Caco-2 (cell line): ENCODE measurements around the gene MYB. TPM values are rescaled to one million over a fixed set of nuclear protein-coding genes. Genes with fewer than 3 reads are reported as not detected.

ENCODE experiments used
- BruUV-seq: library from RNA; stranded (reverse); fragments of 400-500 nt; replicated peaks from 2 replicates; lab custom pipeline; 2021; lab: Mats Ljungman, UMichigan
- CTCF ChIA-PET: fragments of 300-600 bp; sonication (Branson Sonifier 250); formaldehyde crosslinking; loops from one replicate; lab custom pipeline; 2022; ENCODE audit warnings: antibody characterized with exemption; lab: Charles Lee
- POLR2A ChIA-PET: fragments of 300-600 bp; sonication (Branson Sonifier 250); formaldehyde crosslinking; loops from one replicate; lab custom pipeline; 2022; ENCODE audit warnings: antibody characterized with exemption; lab: Charles Lee
- DNase-seq, 2 experiments: peaks; one replicate each; pipeline versions ENCODE4 v3.0.0 to v3.0.0-alpha.2; 2020 to 2022
- H3K27me3 ChIP-seq: replicated peaks from 2 replicates; pipeline ENCODE4 v1.6.0; 2011; ENCODE audit warnings: low read length; ENCODE audit not compliant: control insufficient read depth, insufficient read depth
- H3K36me3 ChIP-seq: 2 replicates; pipeline ENCODE4 v1.5.1; 2011; ENCODE audit warnings: low read length; ENCODE audit not compliant: control insufficient read depth, insufficient read depth
- H3K4me1 ChIP-seq: fragments of 250-450 bp; sonication (Bioruptor Pico); 2 replicates; pipeline ENCODE4 v1.5.1; 2020; ENCODE audit warnings: mild to moderate bottlenecking
- H3K4me3 ChIP-seq: 2 replicates; pipeline ENCODE4 v1.5.1; 2011; ENCODE audit warnings: low read depth, mild to moderate bottlenecking, control low read depth, low read length
- H3K9me3 ChIP-seq: fragments of 250-450 bp; sonication (Bioruptor Pico); 2 replicates; pipeline ENCODE4 v1.5.1; 2020; ENCODE audit warnings: mild to moderate bottlenecking, moderate library complexity
- H3K27ac Mint-ChIP-seq: one replicate; pipeline ENCODE4 v1.8.0; 2022; ENCODE audit warnings: mixed read lengths; ENCODE audit not compliant: unreplicated experiment
- H3K27me3 Mint-ChIP-seq: one replicate; pipeline ENCODE4 v1.8.0; 2022; ENCODE audit warnings: mixed read lengths; ENCODE audit not compliant: insufficient read depth, unreplicated experiment
- H3K36me3 Mint-ChIP-seq: one replicate; pipeline ENCODE4 v1.8.0; 2022; ENCODE audit warnings: mild to moderate bottlenecking, mixed read lengths; ENCODE audit not compliant: insufficient read depth, unreplicated experiment
- H3K4me1 Mint-ChIP-seq: one replicate; pipeline ENCODE4 v1.8.0; 2022; ENCODE audit warnings: low read depth, mixed read lengths; ENCODE audit not compliant: unreplicated experiment
- H3K4me3 Mint-ChIP-seq: one replicate; pipeline ENCODE4 v1.8.0; 2022; ENCODE audit warnings: mild to moderate bottlenecking, moderate library complexity, mixed read lengths; ENCODE audit not compliant: unreplicated experiment
- H3K9me3 Mint-ChIP-seq: one replicate; pipeline ENCODE4 v1.8.0; 2022; ENCODE audit warnings: mixed read lengths; ENCODE audit not compliant: unreplicated experiment
- CTCF ChIP-seq, 2 experiments: fragments of 200-600 bp in 1 of 2; IDR thresholded peaks; 1 replicate in 1 of 2; 2 replicates in 1 of 2; pipeline versions ENCODE4 v1.5.1 to v1.8.0; 2011 to 2022; ENCODE audit warnings: antibody characterized with exemption in 1 of 2, control low read depth in 1 of 2, inconsistent platforms in 1 of 2, low read depth in 1 of 2, low read length in 1 of 2, mild to moderate bottlenecking in 1 of 2, moderate library complexity in 1 of 2; ENCODE audit not compliant: insufficient read depth in 1 of 2, severe bottlenecking in 1 of 2, unreplicated experiment in 1 of 2
- intact Hi-C: fragments of 100-400 bp; cut with micrococcal nuclease; formaldehyde crosslinking; loops from one replicate; pipeline ENCODE4 v1.10.0; 2022; ENCODE audit not compliant: unreplicated experiment
- total RNA-seq: library from RNA; stranded (reverse); gene quantifications from 2 replicates; pipeline ENCODE4 v1.2.3, GENCODE V29; 2022

The MYB gene
- total RNA-seq, 1 experiment from 2014 or later: 2.7 TPM

DNA sequence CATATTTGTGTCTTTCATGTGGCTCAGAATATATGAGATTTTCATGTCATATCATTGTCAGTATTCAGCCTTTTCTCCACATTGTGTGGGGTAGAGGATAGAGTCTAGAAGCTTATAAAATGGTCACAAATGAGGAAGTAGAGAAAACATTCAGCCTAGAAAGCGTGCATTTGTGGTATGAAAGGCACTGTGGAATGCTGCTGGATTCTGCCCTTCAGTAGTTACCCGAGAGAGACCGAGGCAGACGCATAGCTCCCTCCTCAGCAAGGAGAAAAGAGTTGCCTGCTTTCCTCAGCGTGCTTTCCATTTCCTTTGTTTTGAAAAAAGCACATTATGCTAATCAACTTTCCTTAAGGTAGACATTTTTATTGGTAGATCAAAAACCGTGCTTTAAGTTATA is 28.7 kb downstream of the MYB start:
- Mint-ChIP-seq H3K36me3 (no peaks in the 10 kb centered on the region), H3K27me3 (no peaks in the 10 kb centered on the region), H3K27ac (no peak overlapping the region), H3K9me3 (no peaks in the 10 kb centered on the region), H3K4me1 (no peaks in the 10 kb centered on the region), H3K4me3 (no peak overlapping the region)
- Histone ChIP-seq H3K36me3 (no peaks in the 10 kb centered on the region), H3K27me3 (no peaks in the 10 kb centered on the region), H3K4me1 (no peaks in the 10 kb centered on the region), H3K4me3 (no peak overlapping the region), H3K9me3 (no peaks in the 10 kb centered on the region)
- no peak for DNase-seq
- no peak for TF ChIP-seq CTCF (IDR thresholded peaks at IDR 0.05; ENCODE audit: insufficient read depth in 1 of 2, low read depth in 1 of 2, low read length in 1 of 2, severe bottlenecking in 1 of 2, unreplicated experiment in 1 of 2)
- no TSS peak for BruUV-seq
- intact Hi-C loops: no loop called here
- POLR2A ChIA-PET: no interaction called here
- CTCF ChIA-PET: no interaction called here

GRCh38 chr6:135210632-135211305 is 29.7 kb downstream of the MYB start:
- H3K27me3 Mint-ChIP-seq: no peaks in the 10 kb centered on the region

DNA sequence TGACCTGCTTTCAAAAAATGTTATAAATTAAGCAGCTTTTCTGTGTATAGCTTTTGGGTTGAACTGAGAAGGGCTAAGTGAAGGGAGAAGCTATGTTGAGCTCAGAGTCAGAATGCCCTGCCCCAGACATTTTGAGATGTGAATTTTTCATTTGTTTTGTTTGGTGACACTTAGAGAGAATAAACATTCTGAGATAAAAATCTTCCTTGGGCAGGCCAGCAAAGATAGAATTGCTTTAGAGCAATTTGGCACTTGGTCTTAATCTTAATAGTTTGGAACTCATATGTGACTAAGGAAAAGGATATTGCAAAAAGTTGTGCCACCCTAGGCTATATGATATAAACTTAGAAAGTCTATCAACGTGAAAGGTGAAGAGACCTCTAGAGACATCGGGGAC is 30.2 kb downstream of the MYB start:
- H3K27me3 ChIP-seq: no peaks in the 10 kb centered on the region
- H3K36me3 ChIP-seq: no peaks in the 10 kb centered on the region
- DNase-seq: no peak
- H3K4me1 ChIP-seq: no peaks in the 10 kb centered on the region
- ChIA-PET CTCF (no interaction called here), POLR2A (no interaction called here)
- no peak overlapping the region for H3K4me3 ChIP-seq
- no peaks in the 10 kb centered on the region for H3K9me3 ChIP-seq
- no peak overlapping the region for H3K27ac Mint-ChIP-seq
- H3K27me3 Mint-ChIP-seq: no peaks in the 10 kb centered on the region
- TF ChIP-seq CTCF (IDR thresholded peaks at IDR 0.05; ENCODE audit: insufficient read depth in 1 of 2, low read depth in 1 of 2, low read length in 1 of 2, severe bottlenecking in 1 of 2, unreplicated experiment in 1 of 2): no peak
- H3K9me3 Mint-ChIP-seq: no peaks in the 10 kb centered on the region
- no TSS peak for BruUV-seq
- intact Hi-C loops: no loop called here
- H3K36me3 Mint-ChIP-seq: no peaks in the 10 kb centered on the region
- no peaks in the 10 kb centered on the region for H3K4me1 Mint-ChIP-seq
- no peak overlapping the region for H3K4me3 Mint-ChIP-seq

More at GRCh38 chr6:135210632-135211305, 29.7 kb downstream of the MYB start:
- Histone ChIP-seq H3K27me3 (no peaks in the 10 kb centered on the region), H3K4me3 (no peak overlapping the region), H3K36me3 (no peaks in the 10 kb centered on the region), H3K9me3 (no peaks in the 10 kb centered on the region), H3K4me1 (no peaks in the 10 kb centered on the region)
- no peaks in the 10 kb centered on the region for H3K9me3 Mint-ChIP-seq
- no peak for TF ChIP-seq CTCF (IDR thresholded peaks at IDR 0.05; ENCODE audit: insufficient read depth in 1 of 2, low read depth in 1 of 2, low read length in 1 of 2, severe bottlenecking in 1 of 2, unreplicated experiment in 1 of 2)
- intact Hi-C loops: no loop called here
- H3K4me1 Mint-ChIP-seq: no peaks in the 10 kb centered on the region
- POLR2A ChIA-PET: no interaction called here
- BruUV-seq: no TSS peak
- H3K27ac Mint-ChIP-seq: no peak overlapping the region
- CTCF ChIA-PET: no interaction called here
- no peaks in the 10 kb centered on the region for H3K36me3 Mint-ChIP-seq
- no peak overlapping the region for H3K4me3 Mint-ChIP-seq
- no peak for DNase-seq
